Measurements from ENCODE around the gene OGDH. TPM values are rescaled to one million over a fixed set of nuclear protein-coding genes. Genes with fewer than 3 reads are reported as not detected.
A peak's percentile ranks its signal among the peaks of the same experiment; 100 is the strongest.

The OGDH gene
- total and polyA plus RNA-seq, 4 donors: 10.8 to 71.2 (median 41.2) TPM

GRCh38 chr7:44564606-44565005, 41.8 kb upstream of the OGDH start:
- H3K27ac ChIP-seq (ENCODE audit: low read depth in 1 of 2, low read length in 2 of 2): no peak overlapping the region
- 91% methylated on average over 2 of the region's 2 CpGs for WGBS

GRCh38 chr7:44565097-44565794, 41.2 kb upstream of the OGDH start:
- Histone ChIP-seq H3K4me1 (ENCODE audit: control insufficient read depth in 4 of 4, insufficient read depth in 4 of 4, low read length in 3 of 4) (peaks cover 8 to 35% (median 25%) of the 10 kb centered on the region in 4 donors), H3K4me3 (ENCODE audit: low read depth in 1 of 3, low read length in 3 of 3) (no peak overlapping the region), H3K27me3 (ENCODE audit: control insufficient read depth in 4 of 4, insufficient read depth in 4 of 4, low read length in 3 of 4) (no peaks in the 10 kb centered on the region), H3K9me3 (ENCODE audit: control insufficient read depth in 4 of 4, low read length in 3 of 4) (no peaks in the 10 kb centered on the region), H3K36me3 (ENCODE audit: control insufficient read depth in 4 of 4, insufficient read depth in 3 of 4, low read depth in 1 of 4, low read length in 3 of 4) (peaks cover 18 to 43% (median 38%) of the 10 kb centered on the region in 4 donors), H3K27ac (ENCODE audit: low read depth in 1 of 2, low read length in 2 of 2) (no peak overlapping the region), H3K9ac (ENCODE audit: low read depth in 1 of 2, low read length in 2 of 2) (no peak overlapping the region)
- DNase-seq (ENCODE audit: low spot score): peak; percentile 81
- TF ChIP-seq MAX (IDR thresholded peaks at IDR 0.05) (peak; percentile 45), YY1 (IDR thresholded peaks at IDR 0.05) (peak; percentile 20), TAF1 (conservative IDR thresholded peaks at IDR 0.05) (no peak), FOXA2 (IDR thresholded peaks at IDR 0.05) (no peak), NR2F2 (IDR thresholded peaks at IDR 0.05) (no peak), CTCF (IDR thresholded peaks at IDR 0.05; ENCODE audit: low read depth, low read length, missing input control) (peak; percentile 99), EGR1 (IDR thresholded peaks at IDR 0.05; ENCODE audit: low read depth in 2 of 2) (no peak), JUND (IDR thresholded peaks at IDR 0.05) (no peak), RAD21 (IDR thresholded peaks at IDR 0.05) (peak; percentile 92 to 94), SP1 (IDR thresholded peaks at IDR 0.05) (no peak), HNF4G (IDR thresholded peaks at IDR 0.05) (no peak), FOXA1 (IDR thresholded peaks at IDR 0.05) (no peak)
- 54% methylated on average over 13 of the region's 13 CpGs for WGBS

More at GRCh38 chr7:44564606-44565005, 41.8 kb upstream of the OGDH start:
- Histone ChIP-seq H3K4me3 (ENCODE audit: low read depth in 1 of 3, low read length in 3 of 3) (no peak overlapping the region), H3K4me1 (ENCODE audit: control insufficient read depth in 4 of 4, insufficient read depth in 4 of 4, low read length in 3 of 4) (peaks cover 8 to 34% (median 25%) of the 10 kb centered on the region in 4 donors), H3K9ac (ENCODE audit: low read depth in 1 of 2, low read length in 2 of 2) (no peak overlapping the region), H3K9me3 (ENCODE audit: control insufficient read depth in 4 of 4, low read length in 3 of 4) (no peaks in the 10 kb centered on the region), H3K36me3 (ENCODE audit: control insufficient read depth in 4 of 4, insufficient read depth in 3 of 4, low read depth in 1 of 4, low read length in 3 of 4) (peaks cover 13 to 37% (median 32%) of the 10 kb centered on the region in 4 donors), H3K27me3 (ENCODE audit: control insufficient read depth in 4 of 4, insufficient read depth in 4 of 4, low read length in 3 of 4) (no peaks in the 10 kb centered on the region)
- TF ChIP-seq CTCF (IDR thresholded peaks at IDR 0.05; ENCODE audit: low read depth, low read length, missing input control) (no peak), RXRA (IDR thresholded peaks at IDR 0.05) (no peak), NR2F2 (IDR thresholded peaks at IDR 0.05) (no peak), ZBTB33 (IDR thresholded peaks at IDR 0.05) (no peak), HNF4A (conservative IDR thresholded peaks at IDR 0.05) (no peak), RAD21 (IDR thresholded peaks at IDR 0.05) (no peak), TAF1 (conservative IDR thresholded peaks at IDR 0.05) (no peak)
- no peak for DNase-seq (ENCODE audit: low spot score)
